ENCODE data around the gene PLB1. TPM values are rescaled to one million over a fixed set of nuclear protein-coding genes. Genes with fewer than 3 reads are reported as not detected.

Gene PLB1
- total RNA-seq, 1 donor from 2014 or later = 1.9 TPM

DNA sequence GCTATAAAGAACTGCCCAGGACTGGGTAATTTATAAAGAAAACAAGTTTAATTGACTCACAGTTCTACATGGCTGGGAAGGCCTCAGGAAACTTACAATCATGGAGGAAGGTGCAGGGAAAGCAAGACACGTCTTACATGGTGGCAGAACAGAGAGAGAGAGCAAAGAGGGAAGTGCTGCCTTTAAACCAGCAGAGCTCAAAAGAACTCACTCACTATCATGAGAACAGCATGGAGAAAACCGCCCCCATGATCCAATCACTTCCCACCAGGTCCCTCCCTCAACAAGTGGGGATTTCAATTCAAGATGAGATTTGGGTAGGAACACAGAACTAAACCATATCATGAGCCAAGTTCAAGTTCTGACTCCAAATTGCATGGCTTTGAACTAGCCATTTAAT lies 193.0 kb downstream of the PLB1 start:
- DNase-seq (ENCODE audit: low spot score) = no peak

- DNase-seq (ENCODE audit: low spot score) = no peak
Observed at GRCh38 chr2:28689771-28690170, 193.9 kb downstream of the PLB1 start.

GRCh38 chr2:28692411-28692810 lies 196.6 kb downstream of the PLB1 start:
- DNase-seq (ENCODE audit: low spot score) = no peak

DNA sequence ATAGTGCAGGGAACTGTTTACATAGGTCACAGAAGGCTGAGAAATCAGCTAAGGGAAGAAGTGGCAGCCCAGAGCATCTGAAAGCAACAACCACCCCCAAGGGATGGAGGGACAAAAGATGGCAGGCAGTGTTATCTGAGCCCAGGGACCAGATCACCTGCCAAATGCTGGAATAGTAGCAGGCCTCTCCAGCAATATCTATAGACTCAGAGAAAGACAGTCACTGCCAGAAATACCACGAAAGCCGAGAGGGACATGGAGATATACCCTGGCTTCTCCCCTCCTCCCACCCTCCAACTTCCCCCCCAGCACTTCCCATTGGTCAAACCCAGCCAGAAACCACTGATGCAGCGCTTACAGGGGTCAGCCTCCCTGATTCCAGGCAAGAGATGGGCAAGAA lies 197.4 kb downstream of the PLB1 start:
- DNase-seq (ENCODE audit: low spot score) = no peak

Other genes starting within 250 kb of the PLB1 start
- 151 TPM for gene FOSL2, start 103.2 kb upstream of the PLB1 start, total RNA-seq (ENCODE audit: insufficient read depth, low replicate concordance)